GM18526 (cell line): ENCODE measurements around the gene CLMP.

Experiments
- POLR2A ChIP-seq: IDR thresholded peaks from 3 replicates; pipeline ENCODE4 v1.6.1; 2011; ENCODE audit not compliant: insufficient read length; ENCODE audit errors: extremely low read depth

Gene CLMP

DNA sequence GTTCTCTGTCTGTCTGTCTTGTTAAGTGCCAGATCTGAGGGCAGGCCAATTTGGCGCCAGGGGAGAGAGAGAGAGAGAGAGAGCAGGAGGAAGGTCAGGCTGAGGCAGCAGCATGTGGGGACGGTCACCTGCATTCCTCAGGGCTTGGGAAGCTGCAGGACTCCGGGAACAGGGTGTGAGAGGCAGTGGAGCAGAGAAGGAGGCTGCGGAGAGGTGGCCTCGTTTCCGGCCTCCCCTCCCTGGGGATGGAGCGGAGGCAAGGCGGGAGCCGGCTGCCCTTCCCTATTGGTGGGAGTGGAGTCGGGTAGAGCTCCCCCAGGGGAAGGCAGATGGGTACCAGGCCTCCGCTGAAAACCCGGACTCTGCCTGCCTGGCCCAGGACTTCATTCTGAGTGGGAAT, 9.7 kb downstream of the CLMP start:
- TF ChIP-seq POLR2A, result no peak

DNA sequence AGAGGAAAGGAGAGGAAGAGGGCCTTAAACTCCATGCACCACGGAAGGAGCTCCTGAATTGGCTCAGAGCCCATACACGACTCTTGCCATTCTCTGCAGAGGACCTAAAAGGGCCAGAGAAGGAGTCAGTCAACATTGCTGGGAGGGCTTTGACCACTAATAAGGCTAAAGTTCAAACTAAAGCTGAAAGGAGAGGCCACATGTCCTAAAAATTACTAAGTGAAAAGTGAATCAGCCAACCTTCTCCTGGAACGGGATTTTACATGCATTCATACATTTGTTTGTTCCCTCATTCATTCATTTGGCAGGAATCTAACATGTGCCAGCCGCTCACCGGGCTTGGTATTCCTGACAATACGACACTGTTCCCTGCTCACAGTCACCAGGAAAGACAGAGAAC, 10.5 kb downstream of the CLMP start:
- TF ChIP-seq POLR2A, result no peak

DNA sequence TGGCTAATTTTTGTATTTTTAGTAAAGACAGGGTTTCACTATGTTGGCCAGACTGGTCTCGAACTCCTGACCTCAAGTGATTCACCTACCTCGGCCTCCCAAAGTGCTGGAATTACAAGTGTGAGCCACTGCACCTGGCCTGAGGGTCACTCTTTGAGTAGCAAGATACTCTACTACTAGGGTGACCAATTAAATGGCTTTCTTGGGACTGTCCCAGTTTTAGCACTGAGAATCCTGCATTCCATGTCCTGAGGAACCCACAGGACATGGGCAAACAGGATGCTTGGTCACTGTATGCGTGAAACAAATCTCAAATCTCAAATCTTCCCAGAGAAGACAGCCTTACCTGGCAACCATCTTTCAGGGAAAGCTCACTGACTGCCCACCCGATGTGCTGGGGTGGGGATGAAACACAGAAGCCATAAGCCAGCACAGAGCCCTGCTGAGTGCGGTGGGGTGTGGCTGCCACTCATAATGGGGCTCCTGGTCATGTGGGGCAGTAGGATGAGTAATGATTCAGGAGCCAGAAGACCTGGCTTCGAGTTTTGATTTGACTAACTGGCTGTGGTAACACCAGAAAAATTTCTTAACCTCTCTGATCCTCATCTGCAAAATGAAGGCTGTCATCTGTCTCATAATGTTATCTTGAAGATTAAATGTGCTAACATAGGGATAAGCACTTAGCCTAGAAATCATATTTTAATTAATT, 11.5 kb downstream of the CLMP start:
- TF ChIP-seq POLR2A, result no peak

DNA sequence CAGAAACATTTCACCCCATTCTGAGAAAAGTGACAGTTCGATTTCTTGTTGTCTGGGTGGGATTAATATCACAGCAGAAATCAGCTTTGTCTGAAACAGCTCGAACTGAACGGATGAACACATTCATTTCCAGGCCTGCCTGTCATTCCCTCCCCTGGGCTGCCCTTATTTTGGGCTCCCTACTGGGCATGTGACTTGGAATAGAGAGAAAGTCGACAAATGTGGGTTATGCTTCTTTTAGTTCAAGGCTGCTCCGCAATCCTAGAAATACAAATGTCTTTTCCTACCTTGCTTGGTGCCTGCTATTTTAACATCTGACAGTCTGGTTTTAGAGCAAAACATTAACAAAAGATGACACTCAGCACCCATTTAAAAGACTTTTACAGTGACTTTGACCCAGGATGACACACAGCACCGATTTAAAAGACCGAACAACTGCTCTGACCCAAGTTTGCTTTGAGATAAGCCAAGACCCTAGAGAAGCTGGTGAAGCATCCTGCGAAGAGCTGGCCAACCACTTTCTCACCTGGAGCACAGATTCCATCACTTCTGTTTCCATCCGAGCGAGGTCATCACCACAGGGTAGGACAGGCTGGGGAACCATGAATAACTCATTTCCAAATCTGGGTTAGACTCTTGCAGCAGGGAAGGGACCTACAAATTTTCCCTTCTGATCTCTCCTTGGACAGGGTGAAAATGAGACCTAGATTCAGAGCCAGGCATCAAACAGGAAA, 13.1 kb downstream of the CLMP start:
- TF ChIP-seq POLR2A, result no peak

DNA sequence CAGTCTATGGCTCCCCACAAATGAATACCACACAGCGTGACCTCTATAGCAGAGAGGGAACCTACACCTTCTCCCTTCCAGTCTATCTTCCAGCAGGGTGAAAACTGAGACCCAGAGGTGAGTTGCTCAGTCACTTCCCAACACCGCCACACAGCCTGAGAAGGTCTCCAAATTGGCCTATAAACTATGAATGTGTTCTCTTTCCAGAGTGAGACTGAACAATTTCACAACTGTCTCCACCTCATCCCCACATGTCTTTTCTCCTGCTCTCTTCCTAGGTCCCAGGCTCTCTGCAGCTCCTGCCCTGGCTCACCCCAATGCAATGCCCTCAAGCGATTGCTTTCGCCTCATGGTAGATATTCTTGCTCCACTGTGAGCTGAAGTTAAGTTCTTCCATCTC, 14.0 kb downstream of the CLMP start:
- TF ChIP-seq POLR2A, result no peak

DNA sequence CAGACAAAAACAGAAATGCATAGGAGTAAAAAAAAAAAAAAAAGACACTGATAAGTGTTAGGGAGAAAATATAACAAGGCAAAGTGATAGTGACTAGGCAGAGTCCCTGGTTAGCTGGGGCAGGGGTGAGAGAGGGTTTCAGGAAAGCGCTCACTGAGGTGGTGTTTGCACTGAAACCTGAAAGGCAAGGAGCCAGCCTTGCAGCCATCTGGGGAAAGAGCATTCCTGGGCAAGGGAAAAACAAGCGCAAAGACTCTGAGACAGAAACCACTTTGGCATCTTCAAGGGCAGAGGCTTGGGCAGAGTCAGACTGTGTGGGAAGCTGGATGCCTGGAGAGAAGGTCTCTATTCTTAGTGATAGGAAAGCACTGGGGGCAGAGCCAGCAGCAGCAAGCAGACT, 14.5 kb downstream of the CLMP start:
- no peak for TF ChIP-seq POLR2A

DNA sequence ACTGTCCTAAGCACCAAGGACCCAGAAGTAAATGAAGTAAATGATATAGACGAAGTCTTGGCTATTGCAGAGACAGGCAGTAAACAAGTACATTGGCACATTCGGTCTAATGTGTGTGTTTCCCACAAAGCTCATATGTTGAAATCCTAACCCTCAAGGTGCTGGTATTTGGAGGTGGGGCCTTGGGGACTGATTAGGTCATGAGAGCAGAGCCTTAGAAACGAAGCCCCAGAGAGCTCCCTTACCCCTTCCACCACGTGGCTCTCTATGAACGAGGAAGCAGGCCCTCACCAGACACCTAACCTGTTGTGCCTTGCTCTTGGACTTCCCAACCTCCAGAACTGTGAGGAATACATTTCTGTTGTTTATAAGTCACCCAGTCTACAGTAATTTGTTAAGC, 14.9 kb downstream of the CLMP start:
- TF ChIP-seq POLR2A, result no peak

DNA sequence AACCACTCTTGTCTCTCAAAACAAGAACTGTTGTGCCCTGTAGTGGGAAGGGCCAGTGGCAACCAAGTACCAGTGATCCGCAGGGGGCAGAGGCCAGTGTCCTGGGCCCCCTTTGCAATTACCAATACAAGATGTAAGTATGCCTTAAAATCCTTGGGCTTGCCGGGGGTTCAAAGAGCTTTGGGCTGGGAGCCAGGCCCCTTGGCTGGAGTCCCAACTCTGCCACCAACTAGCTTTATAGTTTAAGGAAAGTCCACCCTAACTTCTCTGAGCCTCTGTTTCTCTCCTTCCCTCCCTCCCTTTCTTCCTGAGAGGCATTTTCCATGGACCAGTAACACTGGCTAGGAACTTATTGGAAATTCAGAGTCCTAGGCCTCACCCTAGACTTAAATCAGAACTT, 15.5 kb downstream of the CLMP start:
- TF ChIP-seq POLR2A, result no peak

DNA sequence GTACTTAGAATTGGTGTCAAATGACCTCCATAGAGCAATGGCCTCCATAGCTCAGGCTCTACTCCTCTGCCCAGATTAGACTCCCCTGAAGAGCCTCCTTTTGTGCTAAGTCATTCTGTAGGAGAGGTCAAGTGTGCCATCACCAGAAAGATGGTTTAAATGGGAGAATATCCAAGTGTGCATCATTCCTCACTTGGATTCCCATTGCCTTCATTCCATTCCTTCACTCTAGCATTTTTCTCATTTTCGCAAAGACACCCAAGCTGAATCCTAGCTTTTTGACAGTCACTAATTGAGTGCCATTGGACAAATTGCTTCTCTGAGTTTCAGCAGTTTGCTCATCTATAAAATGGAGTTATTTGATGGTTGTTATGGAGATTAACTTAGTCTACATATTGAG, 16.9 kb downstream of the CLMP start:
- no peak for TF ChIP-seq POLR2A

DNA sequence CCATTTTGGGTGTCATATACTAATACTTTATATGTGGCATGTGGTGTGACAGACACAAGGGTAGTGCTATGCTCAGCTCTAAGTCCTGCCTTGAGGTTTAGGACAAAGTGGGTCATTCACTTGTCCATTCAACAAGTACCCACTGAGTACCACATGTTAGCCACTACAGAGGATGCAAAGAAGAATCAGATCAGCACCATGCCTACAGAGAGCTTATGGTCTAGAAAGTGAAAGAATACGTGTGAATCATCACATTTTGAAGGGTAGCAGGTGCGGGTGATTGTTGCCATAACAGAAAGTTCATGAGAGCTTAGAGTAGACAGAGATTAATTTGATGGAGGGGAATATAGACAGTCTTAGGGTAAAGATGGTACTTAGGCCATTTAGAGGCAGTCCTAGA, 18.3 kb downstream of the CLMP start:
- TF ChIP-seq POLR2A, result no peak

DNA sequence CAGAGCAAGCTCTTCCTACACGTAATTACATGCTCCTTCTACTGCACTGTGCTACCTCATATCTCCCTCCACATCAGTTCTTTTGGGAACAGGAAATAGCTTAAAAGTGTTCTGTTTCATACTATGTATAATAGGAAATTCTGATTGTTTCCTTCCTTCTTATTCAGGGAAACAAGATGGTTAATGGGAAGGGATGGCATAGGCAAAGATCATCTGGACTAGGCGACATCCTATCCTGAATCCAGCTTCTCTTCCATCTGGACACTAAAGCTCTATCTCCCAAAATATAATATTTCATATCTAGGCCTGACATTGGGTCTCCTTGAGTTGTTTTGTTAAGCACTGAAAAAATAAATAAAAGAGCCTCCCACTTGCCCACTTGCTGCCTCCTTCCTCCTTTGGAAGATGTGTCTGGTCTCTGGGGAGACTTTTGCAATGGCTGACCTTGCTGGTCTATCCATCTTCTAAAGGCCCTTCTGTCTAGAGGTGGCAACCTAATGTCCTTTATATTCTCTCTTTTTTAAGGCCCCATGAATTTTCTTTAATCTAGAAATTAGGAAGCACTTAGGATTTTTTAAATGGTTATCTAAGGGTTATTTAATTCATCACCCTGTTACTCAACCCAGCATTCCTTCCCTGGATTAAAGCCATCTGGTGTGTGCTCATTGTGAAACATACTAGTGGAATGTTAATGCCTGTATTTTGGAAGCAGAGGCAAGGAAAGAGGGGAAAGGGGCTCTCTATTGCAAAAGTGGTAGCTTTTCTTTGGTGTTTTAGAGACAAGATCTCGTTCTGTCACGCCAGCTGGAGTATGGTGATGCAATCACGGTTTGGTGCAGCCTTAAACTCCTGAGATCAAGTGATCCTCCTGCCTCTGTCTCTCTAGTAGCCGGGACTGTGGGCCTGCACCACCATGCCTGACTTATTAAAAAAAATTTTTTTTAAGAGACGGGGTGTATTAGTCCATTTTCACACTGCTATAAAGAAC, 20.6 kb downstream of the CLMP start:
- TF ChIP-seq POLR2A, result no peak

DNA sequence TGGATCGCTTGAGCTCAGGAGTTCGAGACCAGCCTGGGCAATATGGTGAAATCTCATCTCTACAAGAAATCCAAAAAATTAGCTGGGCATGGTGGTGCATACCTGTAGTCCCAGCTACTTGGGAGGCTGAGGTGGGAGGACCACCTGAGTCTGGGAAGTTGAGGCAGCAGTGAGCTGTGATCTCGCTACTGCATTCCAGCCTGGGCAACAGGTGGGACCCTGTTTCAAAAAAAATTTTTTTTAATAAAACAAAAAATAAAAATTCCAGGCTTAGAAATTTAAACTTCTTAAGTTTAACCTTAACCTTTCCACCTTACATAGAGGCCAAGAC, 21.2 kb downstream of the CLMP start:
- TF ChIP-seq POLR2A, result no peak

DNA sequence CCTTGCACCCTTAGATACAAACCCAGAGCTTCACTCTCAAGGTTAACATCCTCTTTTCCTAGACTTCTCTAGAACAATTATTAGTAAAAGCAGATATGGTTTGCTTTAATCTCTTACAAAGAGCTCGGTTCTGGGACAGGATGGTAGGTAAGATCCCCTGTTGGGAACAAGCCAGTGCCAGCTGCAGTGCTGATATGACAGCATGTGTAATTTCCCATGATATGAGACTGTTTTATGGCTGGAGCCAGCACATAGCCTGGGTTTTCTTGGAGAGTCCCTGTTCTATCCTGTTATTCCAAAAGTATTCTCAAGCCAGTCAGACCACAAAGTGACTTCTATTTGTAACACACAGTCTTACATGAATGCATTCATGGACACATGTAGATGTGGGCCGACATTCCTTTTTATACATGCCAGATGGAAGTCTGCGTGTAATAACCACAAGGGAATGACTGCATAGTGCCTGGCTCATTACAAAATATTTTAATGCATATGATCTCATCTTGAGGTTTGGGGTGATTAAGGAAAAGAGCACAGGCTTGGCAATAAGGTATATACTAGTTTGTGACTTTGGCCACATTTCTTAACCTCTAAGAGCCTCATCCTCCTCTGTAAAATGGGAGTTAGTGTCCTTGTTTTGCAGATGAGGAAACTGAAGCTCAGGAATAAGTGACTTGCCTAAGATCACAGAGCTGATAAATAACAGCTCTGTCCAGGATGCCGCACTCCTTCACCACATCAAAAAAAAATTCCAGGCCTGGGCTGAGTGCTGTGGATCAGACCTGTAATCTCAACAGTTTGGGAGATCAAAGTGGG, 21.8 kb downstream of the CLMP start:
- no peak for TF ChIP-seq POLR2A

DNA sequence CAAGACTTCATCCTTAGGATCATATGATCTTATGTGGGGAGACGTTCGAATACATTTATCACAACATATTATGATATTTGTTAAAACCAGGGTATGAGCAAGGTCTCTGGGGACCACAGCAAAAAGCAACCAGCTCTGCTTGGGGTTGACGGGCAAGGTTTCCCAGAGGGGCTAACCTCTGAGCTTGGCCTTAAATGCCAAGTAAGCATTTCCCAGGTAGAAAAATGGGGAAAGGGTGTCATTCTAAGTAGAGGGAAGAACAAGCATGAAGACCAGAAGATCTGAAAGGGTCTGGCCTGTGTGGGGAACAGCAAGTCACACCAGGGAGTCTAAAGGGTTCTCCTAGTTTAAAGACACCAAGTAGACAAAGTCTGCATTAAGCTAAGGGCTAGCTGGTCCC, 24.1 kb downstream of the CLMP start:
- TF ChIP-seq POLR2A, result no peak

DNA sequence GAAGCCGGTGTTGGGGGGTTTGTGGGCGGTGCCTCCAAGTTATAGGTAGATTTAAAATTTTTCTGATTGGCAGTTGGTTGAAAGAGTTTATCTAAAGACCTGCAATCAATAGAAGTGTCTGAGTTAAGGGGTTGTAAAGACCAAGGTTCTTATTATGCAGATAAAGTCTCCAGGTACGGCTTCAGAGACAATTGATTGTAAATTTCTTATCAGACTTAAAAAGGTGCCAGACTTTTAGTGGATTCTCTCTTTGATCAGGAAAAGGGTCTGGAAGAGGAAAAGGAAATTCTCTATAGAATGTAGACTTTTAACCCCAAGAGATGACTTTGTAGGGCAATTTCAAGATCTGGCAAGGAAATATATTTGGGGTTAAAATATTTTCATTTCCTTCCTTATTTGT, 25.2 kb downstream of the CLMP start:
- no peak for TF ChIP-seq POLR2A

DNA sequence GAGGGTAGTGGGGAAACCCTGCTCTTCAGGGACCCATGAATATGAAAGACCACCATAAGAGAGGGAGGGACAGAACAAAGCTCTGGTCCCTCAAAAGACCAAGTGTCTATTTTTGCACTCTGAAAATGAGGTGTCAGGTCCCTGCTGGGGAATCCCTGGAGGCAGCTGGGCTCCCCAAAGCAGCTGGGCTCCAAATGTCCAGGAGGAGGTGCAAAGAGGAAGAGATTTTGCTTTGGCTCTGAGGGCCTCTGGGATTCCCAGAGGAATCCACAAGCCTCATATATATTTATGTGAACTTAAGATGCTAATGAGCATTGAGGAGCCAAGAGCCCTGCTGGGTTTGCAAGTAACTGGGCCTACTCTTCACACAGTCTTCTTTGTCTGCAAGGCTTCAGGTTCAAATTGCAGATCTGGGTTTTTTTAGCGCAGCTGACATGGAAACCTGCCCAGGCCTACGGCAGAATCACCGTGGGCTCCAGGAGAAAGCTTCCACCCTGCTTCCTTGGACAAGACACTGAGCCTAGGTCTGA, 26.0 kb downstream of the CLMP start:
- no peak for TF ChIP-seq POLR2A
